Activated T-helper 2 cell treated with anti-CD3 and anti-CD28 coated beads, Interferon-gamma antibody, Interleukin-2, Interleukin-4, amounts not matched to agents 10 μg/mL and 5 μg/mL and 100 μg/mL, durations not matched to agents 14 hours and 24 hours and 36 hours (primary cell): Measurements from ENCODE around the gene SNRPA. TPM values are rescaled to one million over a fixed set of nuclear protein-coding genes. Genes with fewer than 3 reads are reported as not detected.
A peak's percentile ranks its signal among the peaks of the same experiment; 100 is the strongest.

Experiments used
- DNase-seq: peaks from one replicate; pipeline ENCODE4 v3.0.0; 2021; ENCODE audit warnings: low spot score
- H3K27ac Mint-ChIP-seq: one replicate; pipeline ENCODE4 v1.8.0; 2021; ENCODE audit warnings: mixed read lengths
- H3K27me3 Mint-ChIP-seq: one replicate; pipeline ENCODE4 v1.8.0; 2021; ENCODE audit warnings: low read depth, mixed read lengths
- H3K36me3 Mint-ChIP-seq: one replicate; pipeline ENCODE4 v1.8.0; 2021; ENCODE audit warnings: low read depth, mixed read lengths
- H3K4me1 Mint-ChIP-seq: one replicate; pipeline ENCODE4 v1.8.0; 2021; ENCODE audit warnings: low read depth, mixed read lengths
- H3K4me3 Mint-ChIP-seq: one replicate; pipeline ENCODE4 v1.8.0; 2021; ENCODE audit warnings: low read depth, mild to moderate bottlenecking, moderate library complexity, mixed read lengths
- H3K9me3 Mint-ChIP-seq: one replicate; pipeline ENCODE4 v1.8.0; 2021; ENCODE audit warnings: mixed read lengths
- intact Hi-C: fragments of 100-400 bp; cut with micrococcal nuclease; formaldehyde crosslinking; loops from one replicate; pipeline ENCODE4 v1.15.1; 2023
- total RNA-seq: library from RNA; stranded (reverse); gene quantifications from 2 replicates; pipeline ENCODE4 v1.2.3, GENCODE V29; 2022

The SNRPA gene
- total RNA-seq, 1 donor from 2014 or later, result 257 TPM

- peak; percentile 53 for DNase-seq
- peaks cover 31% of the 10 kb centered on the region for H3K36me3 Mint-ChIP-seq
- peak overlapping the region; percentile 88 for H3K4me3 Mint-ChIP-seq
- intact Hi-C loops, result loop anchor here (1.0 to 5.0 kb wide), 5 partner anchors 20 to 1391 kb away; partner anchors contain the start of genes COQ8B, ITPKC, RAB4B and SNRPA
- no peaks in the 10 kb centered on the region for H3K27me3 Mint-ChIP-seq
- peaks cover 39% of the 10 kb centered on the region for H3K4me1 Mint-ChIP-seq
- H3K9me3 Mint-ChIP-seq, result no peaks in the 10 kb centered on the region
- H3K27ac Mint-ChIP-seq, result peak overlapping the region; percentile 94
These were observed 47.1 kb downstream of the SNRPA start for GRCh38 chr19:40797963-40798682.

GRCh38 chr19:40798683-40799557, 47.9 kb downstream of the SNRPA start, which contains the start of gene EGLN2:
EGLN2 (plus strand) TSS chr19:40799191; CDS start chr19:40800573, 1,382 bp downstream.
- Mint-ChIP-seq H3K4me3 (peak within 1 kb of the TSS; percentile 90), H3K27me3 (no peaks in the 10 kb centered on the region), H3K9me3 (no peaks in the 10 kb centered on the region), H3K4me1 (peaks cover 47% of the 10 kb centered on the region), H3K27ac (peak within 1 kb of the TSS; percentile 94), H3K36me3 (peaks cover 39% of the 10 kb centered on the region)
- peak; percentile 100 for DNase-seq
- intact Hi-C loops, result loop anchor here (1.0 to 5.0 kb wide), 5 partner anchors 21 to 1392 kb away; partner anchors contain the start of genes COQ8B, ITPKC, RAB4B and SNRPA

- intact Hi-C loops, result loop anchor here (2.0 to 10.0 kb wide), 4 partner anchors 83 to 1392 kb away; partner anchors contain the start of genes AKT2, COQ8B, ITPKC and ZFP36
- peak overlapping the region; percentile 81 for H3K27ac Mint-ChIP-seq
- H3K4me1 Mint-ChIP-seq, result peaks cover 55% of the 10 kb centered on the region
- H3K4me3 Mint-ChIP-seq, result peak overlapping the region; percentile 90
- no peaks in the 10 kb centered on the region for H3K27me3 Mint-ChIP-seq
- peaks cover 45% of the 10 kb centered on the region for H3K36me3 Mint-ChIP-seq
- no peaks in the 10 kb centered on the region for H3K9me3 Mint-ChIP-seq
- no peak for DNase-seq
These were observed 48.7 kb downstream of the SNRPA start for GRCh38 chr19:40799558-40800338.

GRCh38 chr19:40800339-40800996, 49.5 kb downstream of the SNRPA start:
- peaks cover 62% of the 10 kb centered on the region for H3K4me1 Mint-ChIP-seq
- H3K4me3 Mint-ChIP-seq, result peak overlapping the region; percentile 90
- H3K9me3 Mint-ChIP-seq, result no peaks in the 10 kb centered on the region
- intact Hi-C loops, result loop anchor here (10.0 kb wide), 1 partner anchor 516 kb away; the partner anchor contains the start of gene AKT2
- H3K27ac Mint-ChIP-seq, result peak overlapping the region; percentile 81
- H3K27me3 Mint-ChIP-seq, result no peaks in the 10 kb centered on the region
- no peak for DNase-seq
- H3K36me3 Mint-ChIP-seq, result peaks cover 52% of the 10 kb centered on the region

- Mint-ChIP-seq H3K4me1 (peaks cover 68% of the 10 kb centered on the region), H3K36me3 (peaks cover 56% of the 10 kb centered on the region), H3K4me3 (peak overlapping the region; percentile 90), H3K9me3 (no peaks in the 10 kb centered on the region), H3K27me3 (no peaks in the 10 kb centered on the region), H3K27ac (peak overlapping the region; percentile 15)
- DNase-seq, result no peak
- intact Hi-C loops, result loop anchor here (10.0 kb wide), 1 partner anchor 516 kb away; the partner anchor contains the start of gene AKT2
These were observed 50.0 kb downstream of the SNRPA start for GRCh38 chr19:40800997-40801377.

GRCh38 chr19:40801426-40802299, 50.7 kb downstream of the SNRPA start:
- Mint-ChIP-seq H3K4me3 (peak overlapping the region; percentile 76), H3K27ac (peak overlapping the region; percentile 41), H3K36me3 (peaks cover 56% of the 10 kb centered on the region), H3K9me3 (no peaks in the 10 kb centered on the region), H3K4me1 (peaks cover 73% of the 10 kb centered on the region), H3K27me3 (no peaks in the 10 kb centered on the region)
- no peak for DNase-seq
- intact Hi-C loops, result loop anchor here (10.0 kb wide), 1 partner anchor 517 kb away; the partner anchor contains the start of gene AKT2

- H3K36me3 Mint-ChIP-seq, result peaks cover 62% of the 10 kb centered on the region
- H3K4me3 Mint-ChIP-seq, result peak overlapping the region; percentile 76
- H3K27me3 Mint-ChIP-seq, result no peaks in the 10 kb centered on the region
- peaks cover 79% of the 10 kb centered on the region for H3K4me1 Mint-ChIP-seq
- intact Hi-C loops, result loop anchor here (10.0 kb wide), 1 partner anchor 518 kb away; the partner anchor contains the start of gene AKT2
- peak overlapping the region; percentile 82 for H3K27ac Mint-ChIP-seq
- H3K9me3 Mint-ChIP-seq, result no peaks in the 10 kb centered on the region
- DNase-seq, result no peak
These were observed 51.5 kb downstream of the SNRPA start for GRCh38 chr19:40802300-40803169.

- Mint-ChIP-seq H3K27me3 (no peaks in the 10 kb centered on the region), H3K27ac (peak overlapping the region; percentile 82), H3K4me3 (peak overlapping the region; percentile 76), H3K9me3 (no peaks in the 10 kb centered on the region), H3K36me3 (peaks cover 70% of the 10 kb centered on the region), H3K4me1 (peaks cover 77% of the 10 kb centered on the region)
- intact Hi-C loops, result loop anchor here (10.0 kb wide), 1 partner anchor 519 kb away; the partner anchor contains the start of gene AKT2
- DNase-seq, result no peak
These were observed 52.3 kb downstream of the SNRPA start for GRCh38 chr19:40803170-40803856.

- Mint-ChIP-seq H3K9me3 (no peaks in the 10 kb centered on the region), H3K4me1 (peaks cover 73% of the 10 kb centered on the region), H3K27ac (peak overlapping the region; percentile 82), H3K36me3 (peaks cover 77% of the 10 kb centered on the region), H3K27me3 (no peaks in the 10 kb centered on the region), H3K4me3 (peak overlapping the region; percentile 49)
- intact Hi-C loops, result loop anchor here (10.0 kb wide), 1 partner anchor 519 kb away; the partner anchor contains the start of gene AKT2
- peak; percentile 60 for DNase-seq
These were observed 53.1 kb downstream of the SNRPA start for GRCh38 chr19:40803857-40804782.
